HG03460 (cell line): ENCODE results near the gene TMEM273.
"Not testable (repeated sequence)": the region's sequence is repeated elsewhere in the genome, so short reads cannot be mapped to it uniquely, and the experiment has no call there.

ENCODE experiments used
- ATAC-seq: cut with Tn5 transposase; IDR thresholded peaks from one replicate; pipeline ENCODE4 v1.9.1; 2021; ENCODE audit not compliant: unreplicated experiment

Gene TMEM273

GRCh38 chr10:49207113-49207512, 18.9 kb upstream of the TMEM273 start:
- no peak for ATAC-seq

- no peak for ATAC-seq
These were observed 17.0 kb upstream of the TMEM273 start for GRCh38 chr10:49205206-49205605.

- ATAC-seq: no peak
These were observed 15.9 kb upstream of the TMEM273 start for GRCh38 chr10:49204119-49204518.

- no peak for ATAC-seq
These were observed 14.1 kb upstream of the TMEM273 start for GRCh38 chr10:49202266-49202665.

- no peak for ATAC-seq
These were observed 12.7 kb upstream of the TMEM273 start for GRCh38 chr10:49200854-49201253.

GRCh38 chr10:49197171-49197570, 9.0 kb upstream of the TMEM273 start:
- no peak for ATAC-seq

GRCh38 chr10:49195864-49196263, 7.7 kb upstream of the TMEM273 start:
- not testable (repeated sequence) for ATAC-seq

- ATAC-seq: no peak
These were observed 6.2 kb upstream of the TMEM273 start for GRCh38 chr10:49194212-49194920.

- ATAC-seq: no peak
These were observed 3.2 kb upstream of the TMEM273 start for GRCh38 chr10:49191349-49191748.

- ATAC-seq: no peak
These were observed 1.2 kb upstream of the TMEM273 start for GRCh38 chr10:49189422-49189821.

GRCh38 chr10:49187044-49187484, 1.1 kb downstream of the TMEM273 start:
- no peak for ATAC-seq

- no peak for ATAC-seq
These were observed 1.6 kb downstream of the TMEM273 start for GRCh38 chr10:49186613-49187012.

GRCh38 chr10:49185213-49185612, 3.0 kb downstream of the TMEM273 start:
- ATAC-seq: no peak

GRCh38 chr10:49184642-49185111, 3.5 kb downstream of the TMEM273 start:
- no peak for ATAC-seq

GRCh38 chr10:49183596-49184542, 4.3 kb downstream of the TMEM273 start:
- no peak for ATAC-seq

- ATAC-seq: no peak
These were observed 5.4 kb downstream of the TMEM273 start for GRCh38 chr10:49182776-49183175.

GRCh38 chr10:49180444-49180860, 7.7 kb downstream of the TMEM273 start:
- ATAC-seq: no peak

GRCh38 chr10:49179699-49180443, 8.3 kb downstream of the TMEM273 start:
- no peak for ATAC-seq

- no peak for ATAC-seq
These were observed 9.4 kb downstream of the TMEM273 start for GRCh38 chr10:49178489-49179471.
